ENCODE data around the gene ATG101. TPM values are rescaled to one million over a fixed set of nuclear protein-coding genes. Genes with fewer than 3 reads are reported as not detected.

The ATG101 gene
- total and polyA plus RNA-seq, 2 of the 13 experiments (the other 11 are each of a cell fraction or from before 2014, with no cell fraction given) = 58.2 to 67.7 TPM

GRCh38 chr12:52029685-52030084, 40.1 kb upstream of the ATG101 start:
- Histone ChIP-seq H3K9ac (ENCODE audit: insufficient read depth, low read depth, low read length) (no peak overlapping the region), H3K4me1 (ENCODE audit: insufficient read depth, low read length) (peaks cover 37% of the 10 kb centered on the region), H3K27ac (ENCODE audit: extremely low read length, insufficient read depth, low read length) (no peak overlapping the region), H2AFZ (ENCODE audit: low read length) (no peak overlapping the region), H3K27me3 (ENCODE audit: control insufficient read depth in 1 of 2, insufficient read depth in 2 of 2, low read length in 2 of 2) (peaks cover 0 to 18% of the 10 kb centered on the region in 2 experiments; a peak in 4 of 5 replicates), H3K4me2 (ENCODE audit: low read depth, low read length) (no peak overlapping the region), H3K9me3 (ENCODE audit: low read length) (no peaks in the 10 kb centered on the region), H3K79me2 (ENCODE audit: insufficient read depth, low read length) (no peaks in the 10 kb centered on the region), H3K36me3 (replicated peaks in 1 of 2; ENCODE audit: control insufficient read depth in 1 of 2, insufficient read depth in 2 of 2, low read length in 2 of 2) (no peaks in the 10 kb centered on the region), H4K20me1 (ENCODE audit: insufficient read depth, low read length) (no peaks in the 10 kb centered on the region), H3K4me3 (replicated peaks in 1 of 3; ENCODE audit: insufficient read depth in 1 of 3, low read depth in 2 of 3, low read length in 3 of 3) (no peak overlapping the region)
- intact Hi-C loops (cut with micrococcal nuclease; ENCODE audit: unreplicated experiment) (no loop called here), in situ Hi-C loops (cut with HindIII; ENCODE audit: extremely low pct_ligation_motif_present, low pct_unique_long_range_greater_than_20kb) (loop anchor here (5.0 kb wide), 2 partner anchors 53 to 93 kb away; no protein-coding TSS in a partner anchor)
- POLR2A ChIA-PET = interaction anchor here (1.5 kb wide), 1 partner anchor 21 kb away, joined by 5 read pairs; the partner anchor contains the start of gene NR4A1
- no peak for FAIRE-seq
- BruUV-seq (replicated peaks) = no TSS peak
- TF ChIP-seq RFX1 (IDR thresholded peaks at IDR 0.05) (peak; percentile 32; the same call in 1 of the 2 replicates), HES4 (CRISPR knock-in tag; IDR thresholded peaks at IDR 0.05; ENCODE audit: borderline replicate concordance) (no peak), ZNF431 (CRISPR knock-in tag; IDR thresholded peaks at IDR 0.05; ENCODE audit: borderline replicate concordance, low read depth) (no peak)
- TF ChIP-seq, protein P1, sequence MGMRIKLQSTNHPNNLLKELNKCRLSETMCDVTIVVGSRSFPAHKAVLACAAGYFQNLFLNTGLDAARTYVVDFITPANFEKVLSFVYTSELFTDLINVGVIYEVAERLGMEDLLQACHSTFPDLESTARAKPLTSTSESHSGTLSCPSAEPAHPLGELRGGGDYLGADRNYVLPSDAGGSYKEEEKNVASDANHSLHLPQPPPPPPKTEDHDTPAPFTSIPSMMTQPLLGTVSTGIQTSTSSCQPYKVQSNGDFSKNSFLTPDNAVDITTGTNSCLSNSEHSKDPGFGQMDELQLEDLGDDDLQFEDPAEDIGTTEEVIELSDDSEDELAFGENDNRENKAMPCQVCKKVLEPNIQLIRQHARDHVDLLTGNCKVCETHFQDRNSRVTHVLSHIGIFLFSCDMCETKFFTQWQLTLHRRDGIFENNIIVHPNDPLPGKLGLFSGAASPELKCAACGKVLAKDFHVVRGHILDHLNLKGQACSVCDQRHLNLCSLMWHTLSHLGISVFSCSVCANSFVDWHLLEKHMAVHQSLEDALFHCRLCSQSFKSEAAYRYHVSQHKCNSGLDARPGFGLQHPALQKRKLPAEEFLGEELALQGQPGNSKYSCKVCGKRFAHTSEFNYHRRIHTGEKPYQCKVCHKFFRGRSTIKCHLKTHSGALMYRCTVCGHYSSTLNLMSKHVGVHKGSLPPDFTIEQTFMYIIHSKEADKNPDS (CRISPR knock-in tag; IDR thresholded peaks at IDR 0.05) = no peak
- no peak for DNase-seq (ENCODE audit: low spot score)
- no peak for ATAC-seq
- 71% methylated on average over 1 of the region's 4 CpGs for WGBS (ENCODE audit: low lambda C conversion rate)
- CTCF ChIA-PET (ENCODE audit: low intra/inter-chr PET ratio, low total read pairs) = interaction anchor here (1.1 kb wide), 1 partner anchor 13 kb away, joined by 3 read pairs; no protein-coding TSS in a partner anchor

GRCh38 chr12:52032446-52032803, 37.4 kb upstream of the ATG101 start:
- POLR2A ChIA-PET = interaction anchor here (0.5 to 2.4 kb wide), 15 partner anchors 10 to 1236 kb away, joined by 3 to 34 read pairs (median 5); partner anchors contain the start of genes ATG101, KRT18 and NR4A1
- no peaks in the 10 kb centered on the region for H3K9me3 ChIP-seq (ENCODE audit: low read length)
- peaks cover 1 to 37% of the 10 kb centered on the region in 2 experiments; a peak in 4 of 5 replicates for H3K27me3 ChIP-seq (ENCODE audit: control insufficient read depth in 1 of 2, insufficient read depth in 2 of 2, low read length in 2 of 2)
- H2AFZ ChIP-seq (ENCODE audit: low read length) = peak overlapping the region; percentile 20
- peaks cover 30% of the 10 kb centered on the region for H3K4me1 ChIP-seq (ENCODE audit: insufficient read depth, low read length)
- FAIRE-seq (no peak), DNase-seq (ENCODE audit: low spot score) (no peak), ATAC-seq (peak; percentile 24; the same call in 1 of the 3 replicates)
- H4K20me1 ChIP-seq (ENCODE audit: insufficient read depth, low read length) = no peaks in the 10 kb centered on the region
- intact Hi-C loops (cut with micrococcal nuclease; ENCODE audit: unreplicated experiment) = no loop called here
- in situ Hi-C loops (cut with HindIII; ENCODE audit: extremely low pct_ligation_motif_present, low pct_unique_long_range_greater_than_20kb) = no loop called here
- WGBS (ENCODE audit: low lambda C conversion rate) = 2% methylated on average over 5 of the region's 5 CpGs
- peak overlapping the region; percentile 85 for H3K4me2 ChIP-seq (ENCODE audit: low read depth, low read length)
- H3K79me2 ChIP-seq (ENCODE audit: insufficient read depth, low read length) = no peaks in the 10 kb centered on the region
- H3K4me3 ChIP-seq (replicated peaks in 1 of 3; ENCODE audit: insufficient read depth in 1 of 3, low read depth in 2 of 3, low read length in 3 of 3) = peak overlapping the region; percentile 30 to 34 (median 31); a peak in 5 of 6 replicates
- BruUV-seq (replicated peaks) = TSS peak; percentile 75
- no peak overlapping the region for H3K27ac ChIP-seq (ENCODE audit: extremely low read length, insufficient read depth, low read length)
- H3K9ac ChIP-seq (ENCODE audit: insufficient read depth, low read depth, low read length) = peak overlapping the region; percentile 39; the same call in 1 of the 2 replicates
- no peaks in the 10 kb centered on the region for H3K36me3 ChIP-seq (replicated peaks in 1 of 2; ENCODE audit: control insufficient read depth in 1 of 2, insufficient read depth in 2 of 2, low read length in 2 of 2)
- CTCF ChIA-PET (ENCODE audit: low intra/inter-chr PET ratio, low total read pairs) = no interaction called here
- TF ChIP-seq, protein P2, sequence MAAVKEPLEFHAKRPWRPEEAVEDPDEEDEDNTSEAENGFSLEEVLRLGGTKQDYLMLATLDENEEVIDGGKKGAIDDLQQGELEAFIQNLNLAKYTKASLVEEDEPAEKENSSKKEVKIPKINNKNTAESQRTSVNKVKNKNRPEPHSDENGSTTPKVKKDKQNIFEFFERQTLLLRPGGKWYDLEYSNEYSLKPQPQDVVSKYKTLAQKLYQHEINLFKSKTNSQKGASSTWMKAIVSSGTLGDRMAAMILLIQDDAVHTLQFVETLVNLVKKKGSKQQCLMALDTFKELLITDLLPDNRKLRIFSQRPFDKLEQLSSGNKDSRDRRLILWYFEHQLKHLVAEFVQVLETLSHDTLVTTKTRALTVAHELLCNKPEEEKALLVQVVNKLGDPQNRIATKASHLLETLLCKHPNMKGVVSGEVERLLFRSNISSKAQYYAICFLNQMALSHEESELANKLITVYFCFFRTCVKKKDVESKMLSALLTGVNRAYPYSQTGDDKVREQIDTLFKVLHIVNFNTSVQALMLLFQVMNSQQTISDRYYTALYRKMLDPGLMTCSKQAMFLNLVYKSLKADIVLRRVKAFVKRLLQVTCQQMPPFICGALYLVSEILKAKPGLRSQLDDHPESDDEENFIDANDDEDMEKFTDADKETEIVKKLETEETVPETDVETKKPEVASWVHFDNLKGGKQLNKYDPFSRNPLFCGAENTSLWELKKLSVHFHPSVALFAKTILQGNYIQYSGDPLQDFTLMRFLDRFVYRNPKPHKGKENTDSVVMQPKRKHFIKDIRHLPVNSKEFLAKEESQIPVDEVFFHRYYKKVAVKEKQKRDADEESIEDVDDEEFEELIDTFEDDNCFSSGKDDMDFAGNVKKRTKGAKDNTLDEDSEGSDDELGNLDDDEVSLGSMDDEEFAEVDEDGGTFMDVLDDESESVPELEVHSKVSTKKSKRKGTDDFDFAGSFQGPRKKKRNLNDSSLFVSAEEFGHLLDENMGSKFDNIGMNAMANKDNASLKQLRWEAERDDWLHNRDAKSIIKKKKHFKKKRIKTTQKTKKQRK (IDR thresholded peaks at IDR 0.05; ENCODE audit: low read length) = no peak
- TF ChIP-seq, protein P3, sequence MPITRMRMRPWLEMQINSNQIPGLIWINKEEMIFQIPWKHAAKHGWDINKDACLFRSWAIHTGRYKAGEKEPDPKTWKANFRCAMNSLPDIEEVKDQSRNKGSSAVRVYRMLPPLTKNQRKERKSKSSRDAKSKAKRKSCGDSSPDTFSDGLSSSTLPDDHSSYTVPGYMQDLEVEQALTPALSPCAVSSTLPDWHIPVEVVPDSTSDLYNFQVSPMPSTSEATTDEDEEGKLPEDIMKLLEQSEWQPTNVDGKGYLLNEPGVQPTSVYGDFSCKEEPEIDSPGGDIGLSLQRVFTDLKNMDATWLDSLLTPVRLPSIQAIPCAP (CRISPR knock-in tag; IDR thresholded peaks at IDR 0.05; ENCODE audit: low read depth) = no peak
- TF ChIP-seq, protein P4, sequence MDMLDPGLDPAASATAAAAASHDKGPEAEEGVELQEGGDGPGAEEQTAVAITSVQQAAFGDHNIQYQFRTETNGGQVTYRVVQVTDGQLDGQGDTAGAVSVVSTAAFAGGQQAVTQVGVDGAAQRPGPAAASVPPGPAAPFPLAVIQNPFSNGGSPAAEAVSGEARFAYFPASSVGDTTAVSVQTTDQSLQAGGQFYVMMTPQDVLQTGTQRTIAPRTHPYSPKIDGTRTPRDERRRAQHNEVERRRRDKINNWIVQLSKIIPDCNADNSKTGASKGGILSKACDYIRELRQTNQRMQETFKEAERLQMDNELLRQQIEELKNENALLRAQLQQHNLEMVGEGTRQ (IDR thresholded peaks at IDR 0.05; ENCODE audit: low read depth, low read length) = no peak
- TF ChIP-seq, protein P4 (CRISPR knock-in tag; IDR thresholded peaks at IDR 0.05; ENCODE audit: borderline replicate concordance) = no peak

Measured in HepG2 (cell line).